Effector memory CD4-positive, alpha-beta T cell (primary cell): ENCODE measurements around the gene TIAM1.
"Not testable (repeated sequence)": the region's sequence is repeated elsewhere in the genome, so short reads cannot be mapped to it uniquely, and the experiment has no call there.

Experiments used
- DNase-seq, 3 donors: peaks; one replicate each; pipeline ENCODE4 v3.0.0-alpha.2; 2020
- H3K27ac ChIP-seq: 2 replicates; pipeline ENCODE4 v1.7.0; 2013; ENCODE audit warnings: mild to moderate bottlenecking, low read length, moderate library complexity; ENCODE audit not compliant: insufficient read depth, poor library complexity, severe bottlenecking
- H3K27me3 ChIP-seq: replicated peaks from 2 replicates; pipeline ENCODE4 v1.7.0; 2013; ENCODE audit warnings: mild to moderate bottlenecking, low read length; ENCODE audit not compliant: insufficient read depth, control insufficient read depth, poor library complexity, severe bottlenecking
- H3K36me3 ChIP-seq: 2 replicates; pipeline ENCODE4 v1.7.0; 2013; ENCODE audit warnings: mild to moderate bottlenecking, low read length, moderate library complexity; ENCODE audit not compliant: control insufficient read depth, insufficient read depth
- H3K4me1 ChIP-seq: 2 replicates; pipeline ENCODE4 v1.7.0; 2013; ENCODE audit warnings: low read length, mild to moderate bottlenecking; ENCODE audit not compliant: control insufficient read depth, insufficient read depth, poor library complexity, severe bottlenecking
- H3K4me3 ChIP-seq: 2 replicates; pipeline ENCODE4 v1.7.0; 2013; ENCODE audit warnings: low read length, low read depth, mild to moderate bottlenecking; ENCODE audit not compliant: insufficient read depth, poor library complexity, severe bottlenecking
- H3K9me3 ChIP-seq: 2 replicates; pipeline ENCODE4 v1.7.0; 2013; ENCODE audit warnings: mild to moderate bottlenecking, low read length, moderate library complexity; ENCODE audit not compliant: control insufficient read depth

The TIAM1 gene

DNA sequence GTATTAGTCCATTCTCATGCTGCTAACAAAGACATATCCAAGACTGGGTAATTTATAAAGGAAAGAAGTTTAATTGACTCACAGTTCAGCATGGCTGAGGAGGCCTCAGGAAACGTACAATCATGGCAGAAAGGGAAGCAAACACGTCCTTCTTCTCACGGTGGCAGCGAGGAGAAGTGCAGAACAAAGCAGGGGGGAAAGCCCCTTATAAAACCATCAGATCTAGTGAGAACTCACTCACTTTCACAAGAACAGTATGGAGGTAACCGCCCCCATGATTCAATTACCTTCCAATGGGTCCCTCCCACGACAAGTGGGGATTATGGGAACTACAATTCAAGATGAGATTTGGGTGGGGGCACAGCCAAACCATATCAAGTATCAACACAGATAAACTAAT lies 115.3 kb downstream of the TIAM1 start:
- not testable (repeated sequence) for H3K4me3 ChIP-seq, H3K27ac ChIP-seq, DNase-seq, H3K4me1 ChIP-seq, H3K9me3 ChIP-seq, H3K36me3 ChIP-seq, H3K27me3 ChIP-seq

- no peak overlapping the region for H3K4me3 ChIP-seq
- H3K27me3 ChIP-seq, result no peaks in the 10 kb centered on the region
- H3K27ac ChIP-seq, result no peak overlapping the region
- no peak for DNase-seq
- no peaks in the 10 kb centered on the region for H3K9me3 ChIP-seq
- no peaks in the 10 kb centered on the region for H3K4me1 ChIP-seq
- peaks cover 4% of the 10 kb centered on the region for H3K36me3 ChIP-seq
Measured at GRCh38 chr21:31225713-31226112, 118.3 kb downstream of the TIAM1 start.

DNA sequence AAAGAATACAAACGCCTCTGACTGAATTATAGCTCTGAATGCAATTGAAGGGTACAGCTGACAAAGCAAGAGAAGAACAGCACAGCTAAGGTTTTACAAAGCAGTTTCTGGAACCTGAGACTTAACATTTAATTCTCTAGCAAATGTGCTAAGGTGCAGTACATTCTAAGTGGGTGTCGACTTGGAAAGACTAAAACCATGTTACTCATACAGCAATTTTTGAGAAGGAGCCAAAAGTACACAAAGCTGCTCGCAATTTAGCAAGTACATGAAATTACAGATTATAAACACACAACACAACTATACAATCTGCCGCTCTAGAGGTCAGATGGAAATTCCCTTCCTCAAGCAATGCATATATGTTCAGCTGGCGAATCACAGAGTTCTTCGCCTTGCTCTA lies 121.9 kb downstream of the TIAM1 start:
- no peaks in the 10 kb centered on the region for H3K9me3 ChIP-seq
- H3K4me3 ChIP-seq, result no peak overlapping the region
- no peak overlapping the region for H3K27ac ChIP-seq
- DNase-seq, result no peak
- no peaks in the 10 kb centered on the region for H3K27me3 ChIP-seq
- no peaks in the 10 kb centered on the region for H3K4me1 ChIP-seq
- peaks cover 4% of the 10 kb centered on the region for H3K36me3 ChIP-seq

- no peaks in the 10 kb centered on the region for H3K27me3 ChIP-seq
- no peaks in the 10 kb centered on the region for H3K9me3 ChIP-seq
- peaks cover 4% of the 10 kb centered on the region for H3K36me3 ChIP-seq
- no peak overlapping the region for H3K27ac ChIP-seq
- H3K4me1 ChIP-seq, result no peaks in the 10 kb centered on the region
- no peak overlapping the region for H3K4me3 ChIP-seq
- DNase-seq, result no peak
Measured at GRCh38 chr21:31221043-31221442, 123.0 kb downstream of the TIAM1 start.

GRCh38 chr21:31220575-31220974 lies 123.5 kb downstream of the TIAM1 start:
- no peak overlapping the region for H3K4me3 ChIP-seq
- H3K9me3 ChIP-seq, result no peaks in the 10 kb centered on the region
- H3K4me1 ChIP-seq, result no peaks in the 10 kb centered on the region
- no peak overlapping the region for H3K27ac ChIP-seq
- no peaks in the 10 kb centered on the region for H3K27me3 ChIP-seq
- no peak for DNase-seq
- H3K36me3 ChIP-seq, result peaks cover 4% of the 10 kb centered on the region

DNA sequence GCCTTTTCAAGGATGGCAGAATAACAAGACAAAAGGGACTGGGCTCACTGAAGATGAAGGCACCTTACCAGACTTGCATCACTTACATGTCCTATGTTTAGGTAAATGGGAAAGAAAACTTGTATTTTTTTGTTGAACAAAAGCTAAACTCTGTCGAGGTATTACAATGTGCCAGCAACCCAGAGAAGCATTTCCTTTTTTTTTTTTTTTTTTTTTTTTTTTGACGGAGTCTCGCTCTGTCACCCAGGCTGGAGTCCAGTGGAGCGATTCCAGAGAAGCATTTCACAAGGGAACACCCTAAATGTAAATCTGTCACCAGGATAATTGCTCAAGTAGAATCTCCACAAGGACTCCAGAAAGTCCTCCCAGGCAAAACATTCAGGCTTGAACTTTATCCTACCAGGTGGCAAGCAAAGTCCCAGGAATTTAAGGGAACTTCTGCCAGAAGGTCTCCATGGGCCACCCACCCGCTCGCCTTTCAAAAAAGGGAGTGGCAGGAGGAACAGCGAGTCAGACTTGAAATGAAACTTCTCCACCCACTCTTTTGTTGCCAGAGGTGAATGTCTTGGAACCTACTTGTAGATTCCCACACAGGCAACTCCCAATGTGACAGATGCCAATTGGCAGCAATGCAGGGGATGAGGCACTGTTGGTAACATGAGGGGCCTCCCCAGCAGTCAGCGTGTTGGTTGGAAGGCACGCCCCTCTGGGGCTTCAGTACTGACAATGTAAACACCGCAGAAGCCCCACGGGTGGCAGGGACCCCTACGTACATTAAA lies 125.0 kb downstream of the TIAM1 start:
- H3K27ac ChIP-seq, result no peak overlapping the region
- H3K4me3 ChIP-seq, result no peak overlapping the region
- no peaks in the 10 kb centered on the region for H3K4me1 ChIP-seq
- DNase-seq, result no peak
- peaks cover 4% of the 10 kb centered on the region for H3K36me3 ChIP-seq
- no peaks in the 10 kb centered on the region for H3K9me3 ChIP-seq
- H3K27me3 ChIP-seq, result no peaks in the 10 kb centered on the region

- H3K27ac ChIP-seq, result no peak overlapping the region
- DNase-seq, result no peak
- no peaks in the 10 kb centered on the region for H3K4me1 ChIP-seq
- no peaks in the 10 kb centered on the region for H3K27me3 ChIP-seq
- H3K4me3 ChIP-seq, result no peak overlapping the region
- no peaks in the 10 kb centered on the region for H3K36me3 ChIP-seq
- no peaks in the 10 kb centered on the region for H3K9me3 ChIP-seq
Measured at GRCh38 chr21:31216206-31216605, 127.9 kb downstream of the TIAM1 start.

GRCh38 chr21:31213787-31214186 lies 130.3 kb downstream of the TIAM1 start:
- Histone ChIP-seq H3K27ac (no peak overlapping the region), H3K9me3 (no peaks in the 10 kb centered on the region), H3K4me3 (no peak overlapping the region), H3K4me1 (no peaks in the 10 kb centered on the region), H3K27me3 (no peaks in the 10 kb centered on the region), H3K36me3 (peaks cover 8% of the 10 kb centered on the region)
- DNase-seq, result no peak

GRCh38 chr21:31211836-31212235 lies 132.2 kb downstream of the TIAM1 start:
- DNase-seq, result no peak
- peaks cover 9% of the 10 kb centered on the region for H3K36me3 ChIP-seq

DNA sequence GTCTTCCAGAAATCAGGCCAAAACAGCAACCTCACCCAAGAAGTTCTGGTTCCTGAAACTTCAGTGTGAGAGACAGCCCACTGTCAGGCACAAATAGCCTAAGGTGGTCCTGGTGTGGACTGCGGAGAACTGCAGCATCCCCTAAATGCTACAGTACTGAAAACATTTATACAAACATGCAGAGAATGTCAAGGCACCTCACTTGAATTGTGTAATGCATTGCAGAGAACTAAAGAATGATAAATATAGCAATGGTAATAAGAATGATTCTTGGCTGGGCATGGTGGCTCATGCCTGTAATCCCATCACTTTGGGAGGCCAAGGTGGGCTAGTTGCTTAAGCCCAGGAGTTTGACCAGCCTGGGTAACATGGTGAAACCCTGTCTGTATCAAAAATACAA lies 138.6 kb downstream of the TIAM1 start:
- no peak overlapping the region for H3K27ac ChIP-seq
- no peaks in the 10 kb centered on the region for H3K4me1 ChIP-seq
- H3K36me3 ChIP-seq, result peaks cover 9% of the 10 kb centered on the region
- H3K9me3 ChIP-seq, result no peaks in the 10 kb centered on the region
- no peak for DNase-seq
- no peaks in the 10 kb centered on the region for H3K27me3 ChIP-seq
- H3K4me3 ChIP-seq, result no peak overlapping the region

More at GRCh38 chr21:31211836-31212235, 132.2 kb downstream of the TIAM1 start:
- no peak overlapping the region for H3K4me3 ChIP-seq
- H3K9me3 ChIP-seq, result no peaks in the 10 kb centered on the region
- H3K4me1 ChIP-seq, result no peaks in the 10 kb centered on the region
- H3K27ac ChIP-seq, result no peak overlapping the region
- no peaks in the 10 kb centered on the region for H3K27me3 ChIP-seq
